Suprapubic skin (tissue), 4 donors: Measurements from ENCODE around the gene BBIP1. TPM values are rescaled to one million over a fixed set of nuclear protein-coding genes. Genes with fewer than 3 reads are reported as not detected.

ENCODE experiments used
- DNase-seq, 2 donors: peaks; one replicate each; pipeline ENCODE4 v3.0.0-alpha.2; 2019; ENCODE audit warnings: low spot score in 2 of 2
- H3K27ac ChIP-seq: fragments of 200-600 bp; sonication (generic); one replicate; pipeline ENCODE4 v1.5.1; 2019
- H3K27me3 ChIP-seq: fragments of 200-600 bp; sonication (generic); one replicate; pipeline ENCODE4 v1.5.1; 2019
- H3K36me3 ChIP-seq: fragments of 200-600 bp; sonication (generic); one replicate; pipeline ENCODE4 v1.5.1; 2019
- H3K4me1 ChIP-seq: fragments of 200-600 bp; sonication (generic); one replicate; pipeline ENCODE4 v1.5.1; 2019
- H3K4me3 ChIP-seq: fragments of 200-600 bp; sonication (generic); one replicate; pipeline ENCODE4 v1.5.1; 2019; ENCODE audit warnings: mild to moderate bottlenecking
- H3K9me3 ChIP-seq: fragments of 200-600 bp; sonication (generic); one replicate; pipeline ENCODE4 v1.5.1; 2019
- CTCF ChIP-seq, 2 donors: fragments of 200-600 bp in 1 of 2; fragments of 450-650 bp in 1 of 2; sonication (generic) in 1 of 2; IDR thresholded peaks; one replicate each; pipeline ENCODE4 v1.5.1; 2016 to 2019; ENCODE audit warnings: antibody characterized with exemption in 2 of 2, mild to moderate bottlenecking in 1 of 2, moderate library complexity in 1 of 2
- EP300 ChIP-seq: sonication (generic); formaldehyde crosslinking; IDR thresholded peaks from one replicate; pipeline ENCODE4 v1.6.1; 2017; ENCODE audit warnings: antibody characterized with exemption
- POLR2A ChIP-seq, 2 donors: fragments of 450-650 bp; IDR thresholded peaks; one replicate each; pipeline ENCODE4 v1.6.1; 2017; ENCODE audit warnings: antibody characterized with exemption in 2 of 2, mild to moderate bottlenecking in 2 of 2, moderate library complexity in 2 of 2
- POLR2AphosphoS5 ChIP-seq, 3 donors: sonication (generic); formaldehyde crosslinking; IDR thresholded peaks; one replicate each; pipeline ENCODE4 v1.6.1; 2017; ENCODE audit warnings: antibody characterized with exemption in 3 of 3
- WGBS: methylation state at CpG from one replicate; pipeline ENCODE4 v1.1.5; 2018; 5-methylcytosine and 5-hydroxymethylcytosine counted together
- total RNA-seq, 4 donors: library from RNA; depleted of rRNA; stranded (reverse); fragments of >200 nt; gene quantifications; one replicate each; pipeline ENCODE4 v1.1.0, GENCODE V29; 2016

BBIP1 gene
- total RNA-seq, 4 donors from 2014 or later: 6.5 to 14.0 (median 10.3) TPM

- H3K4me1 ChIP-seq: peaks cover 55% of the 10 kb centered on the region
These were observed 46.6 kb downstream of the BBIP1 start for GRCh38 chr10:110872145-110872983.

GRCh38 chr10:110871298-110872084 lies 47.5 kb downstream of the BBIP1 start, which contains the start of gene PDCD4:
PDCD4 (plus strand) TSS chr10:110871928; CDS start chr10:110876028, 4,100 bp downstream.
- H3K27me3 ChIP-seq: no peaks in the 10 kb centered on the region
- under 1% methylated on average over 38 of the region's 47 CpGs for WGBS
- peaks cover 57% of the 10 kb centered on the region for H3K4me1 ChIP-seq
- no peaks in the 10 kb centered on the region for H3K9me3 ChIP-seq
- DNase-seq: peak; percentile 100
- H3K4me3 ChIP-seq: peak within 1 kb of the TSS; percentile 87
- peak within 1 kb of the TSS; percentile 98 for H3K27ac ChIP-seq
- TF ChIP-seq CTCF (IDR thresholded peaks at IDR 0.05): no peak
- peak; percentile 42 to 90 (median 80) for TF ChIP-seq POLR2AphosphoS5 (IDR thresholded peaks at IDR 0.05)
- peak; percentile 96 to 97 for TF ChIP-seq POLR2A (IDR thresholded peaks at IDR 0.05)
- no peaks in the 10 kb centered on the region for H3K36me3 ChIP-seq

More at GRCh38 chr10:110872145-110872983, 46.6 kb downstream of the BBIP1 start:
- Histone ChIP-seq H3K27me3 (no peaks in the 10 kb centered on the region), H3K27ac (peak overlapping the region; percentile 98), H3K4me3 (peak overlapping the region; percentile 87), H3K36me3 (peaks cover 3% of the 10 kb centered on the region), H3K9me3 (no peaks in the 10 kb centered on the region)
- under 1% methylated on average over 43 of the region's 70 CpGs for WGBS
- DNase-seq: peak; percentile 88
- TF ChIP-seq POLR2A (IDR thresholded peaks at IDR 0.05): peak; percentile 40 to 43
- TF ChIP-seq EP300: no peak
- no peak for TF ChIP-seq CTCF (IDR thresholded peaks at IDR 0.05)
- peak in 1 of 3 donors; percentile 48 for TF ChIP-seq POLR2AphosphoS5 (IDR thresholded peaks at IDR 0.05)

GRCh38 chr10:110870823-110871297 lies 48.1 kb downstream of the BBIP1 start:
- no peaks in the 10 kb centered on the region for H3K27me3 ChIP-seq
- no peak for DNase-seq
- WGBS: 38% methylated on average over 13 of the region's 13 CpGs
- TF ChIP-seq POLR2AphosphoS5 (IDR thresholded peaks at IDR 0.05) (no peak), EP300 (no peak), CTCF (IDR thresholded peaks at IDR 0.05) (no peak), POLR2A (IDR thresholded peaks at IDR 0.05) (no peak)
- peak overlapping the region; percentile 98 for H3K27ac ChIP-seq
- no peaks in the 10 kb centered on the region for H3K9me3 ChIP-seq
- H3K4me3 ChIP-seq: peak overlapping the region; percentile 87
- H3K36me3 ChIP-seq: no peaks in the 10 kb centered on the region
- peaks cover 59% of the 10 kb centered on the region for H3K4me1 ChIP-seq

GRCh38 chr10:110868981-110869380 lies 50.0 kb downstream of the BBIP1 start:
- no peaks in the 10 kb centered on the region for H3K9me3 ChIP-seq
- no peaks in the 10 kb centered on the region for H3K36me3 ChIP-seq
- H3K27ac ChIP-seq: no peak overlapping the region
- no peak for DNase-seq
- H3K4me3 ChIP-seq: no peak overlapping the region
- TF ChIP-seq CTCF (IDR thresholded peaks at IDR 0.05) (no peak), POLR2A (IDR thresholded peaks at IDR 0.05) (no peak), EP300 (no peak), POLR2AphosphoS5 (IDR thresholded peaks at IDR 0.05) (no peak)
- H3K27me3 ChIP-seq: no peaks in the 10 kb centered on the region
- WGBS: 84% methylated on average over 6 of the region's 6 CpGs
- H3K4me1 ChIP-seq: peaks cover 64% of the 10 kb centered on the region
